Lower lobe of right lung (tissue), 2 donors: ENCODE results near the gene ASB3. TPM values are rescaled to one million over a fixed set of nuclear protein-coding genes. Genes with fewer than 3 reads are reported as not detected.

Source experiments
- ATAC-seq, 2 donors: fragments of 200-7000 bp; cut with Tn5 transposase; one replicate each; pipeline ENCODE4 v1.9.1; 2020 to 2022; ENCODE audit warnings: mild to moderate bottlenecking in 2 of 2, moderate library complexity in 2 of 2
- DNase-seq: peaks from one replicate; pipeline ENCODE4 v3.0.0-alpha.2; 2020
- H3K27ac ChIP-seq: fragments of 200-600 bp; one replicate; pipeline ENCODE4 v1.8.0; 2022
- H3K27me3 ChIP-seq: fragments of 200-600 bp; one replicate; pipeline ENCODE4 v1.8.0; 2022; ENCODE audit warnings: low read depth
- H3K36me3 ChIP-seq: fragments of 200-600 bp; one replicate; pipeline ENCODE4 v1.8.0; 2022; ENCODE audit warnings: mild to moderate bottlenecking
- H3K4me1 ChIP-seq: fragments of 200-600 bp; one replicate; pipeline ENCODE4 v1.8.0; 2022
- H3K4me3 ChIP-seq: fragments of 200-600 bp; one replicate; pipeline ENCODE4 v1.8.0; 2022; ENCODE audit warnings: mild to moderate bottlenecking
- H3K9me3 ChIP-seq: fragments of 200-600 bp; one replicate; pipeline ENCODE4 v1.8.0; 2022
- intact Hi-C: fragments of 100-400 bp; cut with DNase I; formaldehyde crosslinking; loops from one replicate; pipeline ENCODE4 v1.11.0; 2022
- total RNA-seq: library from RNA; stranded (reverse); fragmentation: NEBNext Ultra II Directional; extraction: Animal tissue kit (Norgen Biotek cat#: 25700); gene quantifications from one replicate; pipeline ENCODE4 v1.2.1, GENCODE V29; 2021
- TF ChIP-seq, protein P1 (sequence below): fragments of 200-600 bp; IDR thresholded peaks from one replicate; pipeline ENCODE4 v1.8.0; 2022; ENCODE audit warnings: antibody characterized with exemption, mild to moderate bottlenecking
- donor health status: DM: no; HTN: yes; CAD: no; lungs with severe emphysema.

ASB3 gene
- total RNA-seq, 1 donor from 2014 or later, result 35.0 TPM

GRCh38 chr2:53820048-53820447 is 33.3 kb upstream of the ASB3 start:
- Histone ChIP-seq H3K4me1 (no peaks in the 10 kb centered on the region), H3K36me3 (peaks cover 50% of the 10 kb centered on the region), H3K9me3 (no peaks in the 10 kb centered on the region), H3K4me3 (no peak overlapping the region), H3K27me3 (no peaks in the 10 kb centered on the region), H3K27ac (no peak overlapping the region)
- intact Hi-C loops, result no loop called here
- DNase-seq (no peak), ATAC-seq (no peak)
- TF ChIP-seq, protein P1, sequence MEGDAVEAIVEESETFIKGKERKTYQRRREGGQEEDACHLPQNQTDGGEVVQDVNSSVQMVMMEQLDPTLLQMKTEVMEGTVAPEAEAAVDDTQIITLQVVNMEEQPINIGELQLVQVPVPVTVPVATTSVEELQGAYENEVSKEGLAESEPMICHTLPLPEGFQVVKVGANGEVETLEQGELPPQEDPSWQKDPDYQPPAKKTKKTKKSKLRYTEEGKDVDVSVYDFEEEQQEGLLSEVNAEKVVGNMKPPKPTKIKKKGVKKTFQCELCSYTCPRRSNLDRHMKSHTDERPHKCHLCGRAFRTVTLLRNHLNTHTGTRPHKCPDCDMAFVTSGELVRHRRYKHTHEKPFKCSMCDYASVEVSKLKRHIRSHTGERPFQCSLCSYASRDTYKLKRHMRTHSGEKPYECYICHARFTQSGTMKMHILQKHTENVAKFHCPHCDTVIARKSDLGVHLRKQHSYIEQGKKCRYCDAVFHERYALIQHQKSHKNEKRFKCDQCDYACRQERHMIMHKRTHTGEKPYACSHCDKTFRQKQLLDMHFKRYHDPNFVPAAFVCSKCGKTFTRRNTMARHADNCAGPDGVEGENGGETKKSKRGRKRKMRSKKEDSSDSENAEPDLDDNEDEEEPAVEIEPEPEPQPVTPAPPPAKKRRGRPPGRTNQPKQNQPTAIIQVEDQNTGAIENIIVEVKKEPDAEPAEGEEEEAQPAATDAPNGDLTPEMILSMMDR, result no peak

GRCh38 chr2:53819634-53820033 is 32.9 kb upstream of the ASB3 start:
- Histone ChIP-seq H3K27me3 (no peaks in the 10 kb centered on the region), H3K9me3 (no peaks in the 10 kb centered on the region), H3K4me1 (no peaks in the 10 kb centered on the region), H3K36me3 (peaks cover 54% of the 10 kb centered on the region), H3K4me3 (no peak overlapping the region), H3K27ac (no peak overlapping the region)
- DNase-seq (no peak), ATAC-seq (no peak)
- TF ChIP-seq, protein P1, result no peak
- intact Hi-C loops, result no loop called here

DNA sequence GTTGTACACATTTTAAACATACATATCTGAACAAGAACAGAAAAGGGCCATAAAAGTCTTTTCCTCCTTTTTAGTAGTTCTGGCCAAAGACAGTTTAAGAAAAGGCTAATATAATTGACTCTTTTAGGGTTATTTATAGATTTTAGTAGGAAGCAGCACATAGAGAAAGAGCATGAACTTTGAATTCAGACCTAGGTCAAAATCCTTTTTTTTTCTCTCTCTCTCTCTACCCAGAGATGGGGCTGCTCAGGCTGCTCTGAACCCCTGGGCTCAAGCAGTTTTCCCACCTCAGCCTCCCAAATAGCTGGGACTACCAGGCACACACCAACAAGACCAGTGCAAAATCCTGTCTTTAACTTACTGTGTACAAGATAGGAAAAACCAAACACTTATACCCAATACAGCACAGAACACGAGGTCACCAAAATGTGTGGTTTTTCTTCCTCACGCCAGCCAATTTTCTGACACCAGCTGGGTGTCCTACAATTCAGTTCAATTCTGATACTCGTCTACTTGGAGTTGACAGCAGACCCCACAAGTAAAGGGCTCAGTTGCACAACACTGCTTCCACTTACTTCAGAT is 32.2 kb upstream of the ASB3 start:
- TF ChIP-seq, protein P1, result no peak
- Histone ChIP-seq H3K27ac (no peak overlapping the region), H3K36me3 (peaks cover 61% of the 10 kb centered on the region), H3K4me3 (no peak overlapping the region), H3K4me1 (no peaks in the 10 kb centered on the region), H3K9me3 (no peaks in the 10 kb centered on the region), H3K27me3 (no peaks in the 10 kb centered on the region)
- intact Hi-C loops, result no loop called here
- ATAC-seq, result no peak
- no peak for DNase-seq

DNA sequence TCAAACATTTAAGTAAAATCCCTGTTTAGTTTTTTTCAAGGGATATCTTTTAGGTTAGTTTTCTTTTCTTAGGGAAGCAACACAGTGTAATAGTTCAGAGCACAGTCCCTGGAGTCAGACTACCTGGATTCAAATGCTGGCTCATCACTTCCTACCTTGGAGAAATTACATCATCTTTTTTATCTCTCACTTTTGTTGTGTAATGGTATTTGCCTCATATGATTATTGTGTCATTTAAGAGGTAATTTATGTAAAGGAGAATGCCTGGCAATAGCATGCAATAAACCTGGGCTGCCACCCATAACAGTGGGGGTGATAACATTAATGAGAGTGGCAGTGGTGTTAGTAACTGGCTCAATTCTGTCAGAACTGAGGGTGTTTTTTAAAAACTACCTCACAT is 26.4 kb upstream of the ASB3 start:
- Histone ChIP-seq H3K36me3 (peaks cover 100% of the 10 kb centered on the region), H3K4me1 (no peaks in the 10 kb centered on the region)
- TF ChIP-seq, protein P1, result no peak

GRCh38 chr2:53811601-53812000 is 24.8 kb upstream of the ASB3 start:
- Histone ChIP-seq H3K9me3 (no peaks in the 10 kb centered on the region), H3K4me3 (no peak overlapping the region), H3K36me3 (peaks cover 100% of the 10 kb centered on the region), H3K4me1 (no peaks in the 10 kb centered on the region), H3K27ac (no peak overlapping the region), H3K27me3 (no peaks in the 10 kb centered on the region)
- DNase-seq (no peak), ATAC-seq (no peak)
- intact Hi-C loops, result no loop called here
- TF ChIP-seq, protein P1, result no peak

More for the DNA sequence above, 26.4 kb upstream of the ASB3 start:
- H3K4me3 ChIP-seq, result no peak overlapping the region
- DNase-seq (no peak), ATAC-seq (no peak)
- no peak overlapping the region for H3K27ac ChIP-seq
- no peaks in the 10 kb centered on the region for H3K27me3 ChIP-seq
- no peaks in the 10 kb centered on the region for H3K9me3 ChIP-seq
- intact Hi-C loops, result no loop called here
